A673 (cell line): ENCODE results near the gene TMEM273. TPM values are rescaled to one million over a fixed set of nuclear protein-coding genes. Genes with fewer than 3 reads are reported as not detected.

Experiments
- BruUV-seq: library from RNA; stranded (reverse); fragments of 400-500 nt; replicated peaks from 2 replicates; lab custom pipeline; 2021; lab: Mats Ljungman, UMichigan
- CTCF ChIA-PET: fragments of 300-600 bp; sonication (Branson Sonifier 250); formaldehyde crosslinking; loops from one replicate; lab custom pipeline; 2022; ENCODE audit warnings: antibody characterized with exemption; lab: Charles Lee
- POLR2A ChIA-PET: fragments of 300-600 bp; sonication (Branson Sonifier 250); formaldehyde crosslinking; loops from one replicate; lab custom pipeline; 2022; ENCODE audit warnings: antibody characterized with exemption; ENCODE audit not compliant: low non-redundant PET; lab: Charles Lee
- DNase-seq: peaks from one replicate; pipeline ENCODE4 v3.0.0-alpha.2; 2015; ENCODE audit warnings: low spot score
- H3K27ac ChIP-seq: fragments of 200-600 bp; sonication (generic); 2 replicates; pipeline ENCODE4 v1.5.1; 2016; ENCODE audit warnings: mixed run types, low read depth, mild to moderate bottlenecking, mixed read lengths, antibody characterized with exemption, low read length; ENCODE audit not compliant: poor library complexity, severe bottlenecking
- H3K27me3 ChIP-seq: fragments of 200-600 bp; sonication (generic); replicated peaks from 2 replicates; pipeline ENCODE4 v1.6.1; 2017; ENCODE audit warnings: mixed run types, low read depth, mild to moderate bottlenecking, mixed read lengths, antibody characterized with exemption, low read length; ENCODE audit not compliant: insufficient read depth, poor library complexity
- H3K36me3 ChIP-seq: fragments of 200-600 bp; sonication (generic); 2 replicates; pipeline ENCODE4 v1.6.1; 2016; ENCODE audit warnings: mixed run types, mild to moderate bottlenecking, mixed read lengths, antibody characterized with exemption, low read length; ENCODE audit not compliant: insufficient read depth, poor library complexity, severe bottlenecking
- H3K4me1 ChIP-seq: fragments of 200-600 bp; sonication (generic); 2 replicates; pipeline ENCODE4 v1.6.1; 2017; ENCODE audit warnings: mixed run types, mild to moderate bottlenecking, mixed read lengths, antibody characterized with exemption, low read length; ENCODE audit not compliant: insufficient read depth, poor library complexity, severe bottlenecking
- H3K4me3 ChIP-seq: fragments of 200-600 bp; sonication (generic); 2 replicates; pipeline ENCODE4 v1.5.1; 2016; ENCODE audit warnings: low read depth, mixed run types, mild to moderate bottlenecking, mixed read lengths, low read length; ENCODE audit not compliant: poor library complexity, severe bottlenecking
- H3K9me3 ChIP-seq: fragments of 200-600 bp; sonication (generic); 2 replicates; pipeline ENCODE4 v1.6.1; 2016; ENCODE audit warnings: mixed run types, low read depth, mild to moderate bottlenecking, mixed read lengths, antibody characterized with exemption, low read length; ENCODE audit not compliant: poor library complexity, severe bottlenecking
- EZH2 ChIP-seq: fragments of 200-600 bp; sonication (generic); IDR thresholded peaks from 2 replicates; pipeline ENCODE4 v1.6.1; 2017; ENCODE audit warnings: borderline replicate concordance, low read depth, mild to moderate bottlenecking, mixed read lengths, antibody characterized with exemption, low read length; ENCODE audit not compliant: poor library complexity, severe bottlenecking
- intact Hi-C: fragments of 100-400 bp; cut with micrococcal nuclease; formaldehyde crosslinking; loops from one replicate; pipeline ENCODE4 v1.10.0; 2022; ENCODE audit not compliant: unreplicated experiment
- total RNA-seq: library from RNA; stranded (reverse); gene quantifications from 2 replicates; pipeline ENCODE4 v1.2.3, GENCODE V29; 2021
- TF ChIP-seq, protein P1 (sequence below): fragments of 300-800, 200-600 bp; sonication (generic); conservative IDR thresholded peaks from 2 replicates; pipeline ENCODE4 v1.5.1; 2017; ENCODE audit warnings: low read depth, mild to moderate bottlenecking, antibody characterized with exemption, low read length, moderate library complexity, mixed read lengths

Gene TMEM273
- total RNA-seq, 1 experiment from 2014 or later: not detected

DNA sequence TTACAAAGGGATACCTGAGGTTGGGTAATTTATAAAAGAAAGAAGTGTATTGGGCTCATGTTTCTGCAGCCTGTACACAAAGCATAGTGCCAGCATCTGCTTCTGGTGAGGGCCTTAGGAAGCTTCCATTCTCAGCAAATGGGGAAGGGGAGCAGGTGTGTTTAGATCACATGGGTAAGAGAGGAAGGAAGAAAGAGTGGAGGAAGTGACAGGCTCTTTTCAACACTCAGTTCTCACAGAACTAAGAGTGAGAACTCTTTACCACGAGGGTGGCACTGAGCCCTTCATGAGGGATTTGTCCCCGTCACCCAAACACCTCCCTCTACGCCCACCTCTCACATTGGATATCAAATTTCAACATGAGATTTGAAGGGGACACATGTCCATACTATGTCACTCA lies 53.9 kb downstream of the TMEM273 start:
- H3K9me3 ChIP-seq: no peaks in the 10 kb centered on the region
- no peaks in the 10 kb centered on the region for H3K27me3 ChIP-seq
- no TSS peak for BruUV-seq
- ChIA-PET POLR2A (no interaction called here), CTCF (no interaction called here)
- DNase-seq: no peak
- intact Hi-C loops: no loop called here
- no peaks in the 10 kb centered on the region for H3K4me1 ChIP-seq
- no peak overlapping the region for H3K27ac ChIP-seq
- TF ChIP-seq, protein P1, sequence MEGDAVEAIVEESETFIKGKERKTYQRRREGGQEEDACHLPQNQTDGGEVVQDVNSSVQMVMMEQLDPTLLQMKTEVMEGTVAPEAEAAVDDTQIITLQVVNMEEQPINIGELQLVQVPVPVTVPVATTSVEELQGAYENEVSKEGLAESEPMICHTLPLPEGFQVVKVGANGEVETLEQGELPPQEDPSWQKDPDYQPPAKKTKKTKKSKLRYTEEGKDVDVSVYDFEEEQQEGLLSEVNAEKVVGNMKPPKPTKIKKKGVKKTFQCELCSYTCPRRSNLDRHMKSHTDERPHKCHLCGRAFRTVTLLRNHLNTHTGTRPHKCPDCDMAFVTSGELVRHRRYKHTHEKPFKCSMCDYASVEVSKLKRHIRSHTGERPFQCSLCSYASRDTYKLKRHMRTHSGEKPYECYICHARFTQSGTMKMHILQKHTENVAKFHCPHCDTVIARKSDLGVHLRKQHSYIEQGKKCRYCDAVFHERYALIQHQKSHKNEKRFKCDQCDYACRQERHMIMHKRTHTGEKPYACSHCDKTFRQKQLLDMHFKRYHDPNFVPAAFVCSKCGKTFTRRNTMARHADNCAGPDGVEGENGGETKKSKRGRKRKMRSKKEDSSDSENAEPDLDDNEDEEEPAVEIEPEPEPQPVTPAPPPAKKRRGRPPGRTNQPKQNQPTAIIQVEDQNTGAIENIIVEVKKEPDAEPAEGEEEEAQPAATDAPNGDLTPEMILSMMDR: no peak
- TF ChIP-seq EZH2: no peak
- H3K36me3 ChIP-seq: no peaks in the 10 kb centered on the region
- H3K4me3 ChIP-seq: no peak overlapping the region

DNA sequence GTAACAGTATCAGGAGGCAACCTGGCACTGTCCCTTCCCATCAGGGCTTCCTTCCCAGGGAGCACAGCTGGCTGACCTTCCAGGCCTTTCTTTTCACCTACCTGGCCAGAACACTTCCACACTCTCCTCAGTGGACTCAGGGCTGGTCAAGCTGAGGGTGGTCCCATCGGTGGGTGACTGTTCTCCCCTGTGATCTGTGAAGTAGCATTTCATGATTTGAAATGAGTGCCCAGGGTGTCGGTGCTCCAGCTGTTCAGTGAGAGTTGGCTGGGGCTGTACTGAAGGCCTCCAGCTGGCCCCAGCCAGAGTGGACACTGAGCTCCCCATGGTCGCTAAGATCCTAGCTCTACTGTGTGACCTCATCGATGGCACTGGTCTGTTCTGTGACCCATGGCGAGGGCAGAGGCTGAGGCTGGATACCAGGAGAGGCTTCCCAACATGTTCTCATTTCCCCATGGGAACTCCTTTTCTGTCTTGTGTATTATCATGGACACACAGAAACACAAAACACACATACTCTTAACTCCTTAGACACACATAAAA lies 54.4 kb downstream of the TMEM273 start, which contains the start of gene FAM170B:
FAM170B (minus strand) TSS at position 316 of the 543 bp plus-strand sequence; CDS start at position 213, 103 bp downstream.
- Histone ChIP-seq H3K4me1 (no peaks in the 10 kb centered on the region), H3K4me3 (no peak within 1 kb of the TSS), H3K36me3 (no peaks in the 10 kb centered on the region), H3K27me3 (no peaks in the 10 kb centered on the region), H3K9me3 (no peaks in the 10 kb centered on the region), H3K27ac (no peak within 1 kb of the TSS)
- POLR2A ChIA-PET: no interaction called here
- intact Hi-C loops: no loop called here
- CTCF ChIA-PET: no interaction called here
- BruUV-seq: no TSS peak
- TF ChIP-seq, protein P1: no peak
- no peak for TF ChIP-seq EZH2
- no peak for DNase-seq

DNA sequence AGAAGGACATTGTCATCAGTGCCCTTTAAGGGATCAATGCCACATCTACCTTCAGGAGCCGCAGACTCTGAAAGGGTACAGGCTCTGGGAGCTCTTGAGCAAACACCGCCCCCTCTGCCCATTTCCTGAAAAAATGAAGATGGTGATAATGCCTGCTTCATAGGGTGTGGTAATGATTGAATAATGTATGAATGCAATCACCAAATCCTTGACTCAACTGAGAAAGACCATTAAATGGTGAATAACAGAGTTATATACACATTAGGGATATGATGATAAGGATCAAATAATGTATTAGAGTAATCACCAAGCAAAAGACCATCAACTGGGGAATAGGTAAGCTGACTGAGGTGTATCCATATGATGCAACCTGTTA lies 55.8 kb downstream of the TMEM273 start:
- BruUV-seq: no TSS peak
- no peak overlapping the region for H3K4me3 ChIP-seq
- intact Hi-C loops: no loop called here
- TF ChIP-seq EZH2: no peak
- TF ChIP-seq, protein P1: no peak
- ChIA-PET CTCF (no interaction called here), POLR2A (no interaction called here)
- H3K9me3 ChIP-seq: no peaks in the 10 kb centered on the region
- H3K27ac ChIP-seq: no peak overlapping the region
- no peaks in the 10 kb centered on the region for H3K27me3 ChIP-seq
- no peak for DNase-seq
- H3K36me3 ChIP-seq: no peaks in the 10 kb centered on the region
- no peaks in the 10 kb centered on the region for H3K4me1 ChIP-seq
